Neural cell (in vitro differentiated cells): ENCODE data around the gene IFNGR2.

ENCODE experiments used
- CTCF ChIP-seq: fragments of 450-650 bp; IDR thresholded peaks from 2 replicates; pipeline ENCODE4 v1.5.1; 2014; ENCODE audit warnings: antibody characterized with exemption, mild to moderate bottlenecking, moderate library complexity; ENCODE audit not compliant: poor library complexity, severe bottlenecking
- EP300 ChIP-seq: fragments of 450-650 bp; conservative IDR thresholded peaks from 2 replicates; pipeline ENCODE4 v1.6.1; 2014; ENCODE audit warnings: antibody characterized with exemption, mild to moderate bottlenecking, moderate library complexity; ENCODE audit not compliant: poor library complexity, severe bottlenecking
- TAF1 ChIP-seq: IDR thresholded peaks from 2 replicates; pipeline ENCODE4 v1.6.1; 2012; ENCODE audit warnings: low read depth

GRCh38 chr21:33458861-33459260 is 55.6 kb downstream of the IFNGR2 start:
- TF ChIP-seq EP300, result no peak
- TF ChIP-seq TAF1, result no peak
- no peak for TF ChIP-seq CTCF
